GM12878 (cell line): Measurements from ENCODE around the gene POLRMT. TPM values are rescaled to one million over a fixed set of nuclear protein-coding genes. Genes with fewer than 3 reads are reported as not detected.

Experiments used
- ATAC-seq: fragments of 200-7000 bp; cut with Tn5 transposase; 3 replicates; pipeline ENCODE4 v1.9.1; 2020; ENCODE audit warnings: mild to moderate bottlenecking, moderate library complexity
- BruUV-seq: library from RNA; stranded (reverse); fragments of 400-500 nt; replicated peaks from 2 replicates; lab custom pipeline; 2021; lab: Mats Ljungman, UMichigan
- CTCF ChIA-PET: fragments of 300-600 bp; sonication (Branson Sonifier 250); formaldehyde crosslinking; extraction: SDS; loops from one replicate; lab custom pipeline; 2021; ENCODE audit warnings: inconsistent platforms; lab: Yijun Ruan, JAX
- POLR2A ChIA-PET: fragments of 350-600 bp; formaldehyde crosslinking; extraction: SDS; loops from one replicate; lab custom pipeline; 2021; ENCODE audit warnings: inconsistent platforms; lab: Charles Lee
- RAD21 ChIA-PET: fragments of 300-600 bp; sonication (Branson Sonifier 250); formaldehyde crosslinking; loops from one replicate; lab custom pipeline; 2023; ENCODE audit warnings: antibody characterized with exemption; ENCODE audit not compliant: unreplicated experiment; lab: Charles Lee
- SMC1A ChIA-PET: fragments of 300-600 bp; sonication (Branson Sonifier 250); formaldehyde crosslinking; loops from one replicate; lab custom pipeline; 2023; ENCODE audit not compliant: unreplicated experiment, uncharacterized antibody; lab: Charles Lee
- DNase-seq: peaks from one replicate; pipeline ENCODE4 v3.0.0-alpha.2; 2011; ENCODE audit warnings: low read depth, low spot score
- FAIRE-seq: peaks from 3 replicates; lab custom pipeline; 2011; peaks lifted over from hg19 to GRCh38; lab: Jason Lieb, UNC
- H2AFZ ChIP-seq: 2 replicates; pipeline ENCODE4 v1.6.0; 2011; ENCODE audit warnings: low read depth, low read length, control low read depth; ENCODE audit not compliant: control insufficient read depth
- H3K27ac ChIP-seq: 2 replicates; pipeline ENCODE4 v1.5.1; 2011; ENCODE audit warnings: control low read depth; ENCODE audit not compliant: control insufficient read depth, insufficient read depth
- H3K27me3 ChIP-seq, 2 experiments: replicated peaks in 1 of 2; 2 replicates each; pipeline versions ENCODE4 v1.6.0 to v1.6.1; 2011; ENCODE audit warnings: low read length in 1 of 2; ENCODE audit not compliant: control insufficient read depth in 2 of 2, insufficient read depth in 2 of 2
- H3K36me3 ChIP-seq, 2 experiments: 2 replicates each; pipeline ENCODE4 v1.5.1; 2011; ENCODE audit warnings: low read length in 1 of 2; ENCODE audit not compliant: control insufficient read depth in 2 of 2, insufficient read depth in 2 of 2
- H3K4me1 ChIP-seq: 2 replicates; pipeline ENCODE4 v1.6.1; 2011; ENCODE audit warnings: mild to moderate bottlenecking, low read length, moderate library complexity, mixed read lengths; ENCODE audit not compliant: control insufficient read depth, insufficient read depth
- H3K4me2 ChIP-seq: 2 replicates; pipeline ENCODE4 v1.6.0; 2011; ENCODE audit warnings: control low read depth; ENCODE audit not compliant: control insufficient read depth, insufficient read depth
- H3K4me3 ChIP-seq: fragments of 200-600 bp; sonication (generic); 2 replicates; pipeline ENCODE4 v1.5.1; 2016
- H3K79me2 ChIP-seq: 2 replicates; pipeline ENCODE4 v1.6.0; 2011; ENCODE audit warnings: low read length; ENCODE audit not compliant: control insufficient read depth, insufficient read depth
- H3K9ac ChIP-seq: 2 replicates; pipeline ENCODE4 v1.8.0; 2011; ENCODE audit warnings: low read length, control low read depth, mixed read lengths; ENCODE audit not compliant: control insufficient read depth, insufficient read depth
- H3K9me3 ChIP-seq: replicated peaks from 3 replicates; pipeline ENCODE4 v1.5.1; 2011; ENCODE audit warnings: mild to moderate bottlenecking, low read length; ENCODE audit not compliant: control insufficient read depth, insufficient read depth
- H4K20me1 ChIP-seq: 2 replicates; pipeline ENCODE4 v1.6.0; 2011; ENCODE audit not compliant: control insufficient read depth, insufficient read depth
- IRF4 ChIP-seq: IDR thresholded peaks from 2 replicates; pipeline ENCODE4 v1.6.1; 2011; ENCODE audit warnings: low read depth, low read length
- NBN ChIP-seq: fragments of 450-650 bp; IDR thresholded peaks from 2 replicates; pipeline ENCODE4 v1.6.1; 2016
- POLR2A ChIP-seq: IDR thresholded peaks from 2 replicates; pipeline ENCODE4 v1.6.1; 2011; ENCODE audit warnings: low read depth, mild to moderate bottlenecking, low read length
- POLR2AphosphoS2 ChIP-seq: IDR thresholded peaks from 2 replicates; pipeline ENCODE4 v1.6.1; 2011; ENCODE audit warnings: low read depth, mild to moderate bottlenecking, low read length, improper control_type of control experiment, moderate library complexity
- ZNF622 ChIP-seq: fragments of 450-650 bp; IDR thresholded peaks from 2 replicates; pipeline ENCODE4 v1.6.1; 2017; ENCODE audit warnings: mild to moderate bottlenecking, inconsistent platforms
- WGBS: methylation state at CpG from one replicate; pipeline ENCODE4 v1.1.6; 2016; ENCODE audit warnings: low lambda C conversion rate; ENCODE audit not compliant: insufficient replicate concordance, insufficient coverage; ENCODE audit errors: missing lambda C conversion rate; 5-methylcytosine and 5-hydroxymethylcytosine counted together
- in situ Hi-C: fragments of 300-500 bp; cut with MboI; formaldehyde crosslinking; loops from 9 replicates; pipeline ENCODE4 v1.14.3; 2018; ENCODE audit warnings: mixed read lengths
- intact Hi-C: fragments of 100-400 bp; cut with micrococcal nuclease; formaldehyde crosslinking; loops from one replicate; pipeline ENCODE4 v1.14.2; 2022; ENCODE audit not compliant: unreplicated experiment
- polyA plus RNA-seq, 11 experiments: library from polyadenylated mRNA; depleted of rRNA in 4 of 11; unstranded in 6 of 11; stranded (reverse) in 5 of 11; fragments of >200 nt; fragmentation: Nextera tagmentation in 4 of 11; fragmentation: Illumina TruSeq in 1 of 11; extraction: Ambion mirVana in 4 of 11; extraction: Trizol in 1 of 11; gene quantifications; 1 replicate in 1 of 11; 2 replicates in 10 of 11; pipeline versions ENCODE4 v1.2.1 to v1.2.3, GENCODE V29; 2011 to 2016; ENCODE audit warnings: inconsistent platforms in 2 of 11, missing spikeins in 2 of 11, low read depth in 1 of 11
- total RNA-seq, 4 experiments: library from RNA; depleted of rRNA in 3 of 4; stranded (reverse); fragments of >200 nt in 3 of 4; fragmentation: Illumina TruSeq in 1 of 4; extraction: Trizol in 1 of 4; gene quantifications; 2 replicates each; pipeline versions ENCODE4 v1.2.1 to v1.2.3, GENCODE V29; 2013 to 2021

POLRMT gene
- total and polyA plus RNA-seq, 10 of the 15 experiments (the other 5 are each of a cell fraction or from before 2014, with no cell fraction given): 9.9 to 57.6 (median 34.6) TPM

DNA sequence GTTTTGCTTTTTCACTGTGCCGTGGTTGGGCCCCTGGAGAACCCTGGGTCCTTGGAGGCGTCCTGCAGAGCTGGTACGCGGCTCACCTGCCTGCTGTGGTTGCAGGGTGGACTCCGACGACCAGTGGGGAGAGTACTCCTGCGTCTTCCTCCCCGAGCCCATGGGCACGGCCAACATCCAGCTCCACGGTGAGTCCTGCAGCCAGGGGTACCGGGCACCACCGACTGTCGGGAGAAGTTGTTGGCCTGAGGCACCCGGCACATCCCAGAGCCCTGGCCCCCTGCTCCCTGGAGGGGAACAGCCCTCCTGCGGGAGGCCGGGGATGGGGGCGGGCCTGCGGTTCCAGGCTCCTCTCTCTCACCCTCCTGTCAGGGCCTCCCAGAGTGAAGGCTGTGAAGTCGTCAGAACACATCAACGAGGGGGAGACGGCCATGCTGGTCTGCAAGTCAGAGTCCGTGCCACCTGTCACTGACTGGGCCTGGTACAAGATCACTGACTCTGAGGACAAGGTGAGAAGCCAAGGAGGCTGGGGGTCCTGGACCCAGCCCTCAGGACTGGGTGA, 53.0 kb downstream of the POLRMT start:
- 98% methylated on average over 21 of the region's 22 CpGs for WGBS
- RAD21 ChIA-PET: no interaction called here

DNA sequence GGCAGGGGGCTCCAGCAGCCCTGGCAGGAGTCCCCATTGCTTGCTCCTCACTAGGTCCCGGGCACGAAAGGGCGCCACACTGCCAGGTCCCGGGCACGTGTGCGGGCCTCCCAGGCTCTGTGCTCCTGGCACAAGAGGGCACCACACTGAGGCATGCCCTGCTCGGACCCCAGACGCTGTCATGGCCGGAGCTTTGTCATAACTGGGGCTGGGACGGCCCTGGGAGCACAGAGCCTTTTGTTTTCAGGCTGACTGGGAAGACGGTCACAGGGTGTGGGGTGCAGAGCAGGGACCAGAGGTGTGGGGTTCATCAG, 53.5 kb downstream of the POLRMT start:
- DNase-seq: no peak
- Histone ChIP-seq H3K4me1 (peaks cover under 1% of the 10 kb centered on the region; the same call in 1 of the 2 replicates), H3K4me2 (no peak overlapping the region), H3K27ac (no peak overlapping the region), H3K9me3 (no peaks in the 10 kb centered on the region), H2AFZ (no peak overlapping the region), H3K36me3 (peaks cover 0 to 47% of the 10 kb centered on the region in 2 experiments; a peak in 3 of 4 replicates), H3K4me3 (no peak overlapping the region), H3K79me2 (peaks cover 42% of the 10 kb centered on the region), H3K9ac (no peak overlapping the region), H4K20me1 (0 out of 2 replicates have a peak, but pooled peaks cover 5% of the 10 kb centered on the region), H3K27me3 (no peaks in the 10 kb centered on the region)
- in situ Hi-C loops: no loop called here
- TF ChIP-seq IRF4 (no peak), POLR2A (0 out of 2 replicates have a peak, but pooled peaks have one; percentile 15), NBN (no peak)
- ChIA-PET RAD21 (no interaction called here), POLR2A (no interaction called here), SMC1A (no interaction called here), CTCF (no interaction called here)
- FAIRE-seq: no peak
- WGBS: 85% methylated on average over 11 of the region's 11 CpGs
- intact Hi-C loops: no loop called here
- no TSS peak for BruUV-seq
- ATAC-seq: no peak

More for the DNA sequence above, 53.0 kb downstream of the POLRMT start:
- H3K9ac ChIP-seq: no peak overlapping the region
- no peak for FAIRE-seq
- H3K4me2 ChIP-seq: no peak overlapping the region
- intact Hi-C loops (no loop called here), in situ Hi-C loops (no loop called here)
- no peak overlapping the region for H3K4me3 ChIP-seq
- 0 out of 2 replicates have a peak, but pooled peaks cover 5% of the 10 kb centered on the region for H4K20me1 ChIP-seq
- H3K27ac ChIP-seq: no peak overlapping the region
- ChIA-PET SMC1A (no interaction called here), POLR2A (no interaction called here), CTCF (no interaction called here)
- H3K9me3 ChIP-seq: no peaks in the 10 kb centered on the region
- H3K4me1 ChIP-seq: no peaks in the 10 kb centered on the region; the same call in 1 of the 2 replicates
- no peak for DNase-seq
- no peak overlapping the region for H2AFZ ChIP-seq
- H3K27me3 ChIP-seq: no peaks in the 10 kb centered on the region
- no peak for ATAC-seq
- peaks cover 37% of the 10 kb centered on the region for H3K79me2 ChIP-seq
- TF ChIP-seq POLR2A (peak; percentile 36; the same call in 1 of the 2 replicates), POLR2AphosphoS2 (0 out of 2 replicates have a peak, but pooled peaks have one; percentile 10), ZNF622 (no peak)
- peaks cover 0 to 47% of the 10 kb centered on the region in 2 experiments; a peak in 3 of 4 replicates for H3K36me3 ChIP-seq
- BruUV-seq: no TSS peak
